Regular cardiac myocyte (primary cell): Measurements from ENCODE around the gene USP17L12. TPM values are rescaled to one million over a fixed set of nuclear protein-coding genes. Genes with fewer than 3 reads are reported as not detected.

Source experiments
- total RNA-seq: library from RNA; depleted of rRNA; stranded (reverse); fragments of >200 nt; gene quantifications from 2 replicates; pipeline ENCODE4 v1.2.3, GENCODE V29; 2014

The USP17L12 gene, protein sequence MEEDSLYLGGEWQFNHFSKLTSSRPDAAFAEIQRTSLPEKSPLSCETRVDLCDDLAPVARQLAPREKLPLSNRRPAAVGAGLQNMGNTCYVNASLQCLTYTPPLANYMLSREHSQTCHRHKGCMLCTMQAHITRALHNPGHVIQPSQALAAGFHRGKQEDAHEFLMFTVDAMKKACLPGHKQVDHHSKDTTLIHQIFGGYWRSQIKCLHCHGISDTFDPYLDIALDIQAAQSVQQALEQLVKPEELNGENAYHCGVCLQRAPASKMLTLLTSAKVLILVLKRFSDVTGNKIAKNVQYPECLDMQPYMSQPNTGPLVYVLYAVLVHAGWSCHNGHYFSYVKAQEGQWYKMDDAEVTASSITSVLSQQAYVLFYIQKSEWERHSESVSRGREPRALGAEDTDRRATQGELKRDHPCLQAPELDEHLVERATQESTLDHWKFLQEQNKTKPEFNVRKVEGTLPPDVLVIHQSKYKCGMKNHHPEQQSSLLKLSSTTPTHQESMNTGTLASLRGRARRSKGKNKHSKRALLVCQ
- not detected in 2 replicates for total RNA-seq

DNA sequence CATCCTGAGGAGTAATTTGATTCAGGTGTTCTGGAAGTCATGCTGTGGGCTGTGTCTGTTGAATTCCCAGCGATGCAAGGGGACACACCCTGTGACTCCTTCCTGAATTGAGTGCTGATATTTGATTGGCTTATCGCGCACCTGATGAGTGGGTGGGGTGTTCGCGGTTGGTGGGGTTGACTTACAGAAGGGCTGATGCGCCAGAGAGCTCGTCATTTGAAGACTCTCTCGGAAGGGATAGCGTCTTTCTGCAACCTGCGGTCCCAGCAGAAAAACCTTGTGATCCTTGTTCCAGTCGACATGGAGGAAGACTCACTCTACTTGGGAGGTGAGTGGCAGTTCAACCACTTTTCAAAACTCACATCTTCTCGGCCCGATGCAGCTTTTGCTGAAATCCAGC is at the start of gene USP17L12:
Gene USP17L12 (plus strand): TSS at position 301 of the 400 bp plus-strand sequence. CDS start 0 bp downstream, at position 301.

DNA sequence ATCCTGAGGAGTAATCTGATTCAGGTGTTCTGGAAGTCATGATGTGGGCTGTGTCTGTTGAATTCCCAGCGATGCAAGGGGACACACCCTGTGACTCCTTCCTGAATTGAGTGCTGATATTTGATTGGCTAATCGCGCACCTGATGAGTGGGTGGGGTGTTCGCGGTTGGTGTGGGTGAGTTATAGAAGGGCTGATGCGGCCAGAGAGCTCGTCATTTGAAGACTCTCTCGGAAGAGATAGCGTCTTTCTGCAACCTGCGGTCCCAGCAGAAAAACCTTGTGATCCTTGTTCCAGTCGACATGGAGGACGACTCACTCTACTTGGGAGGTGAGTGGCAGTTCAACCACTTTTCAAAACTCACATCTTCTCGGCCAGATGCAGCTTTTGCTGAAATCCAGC is 9.6 kb upstream of the USP17L12 start, which contains the start of gene USP17L10:
Gene USP17L10 (plus strand): TSS at position 301 of the 400 bp plus-strand sequence. CDS start 0 bp downstream, at position 301.

DNA sequence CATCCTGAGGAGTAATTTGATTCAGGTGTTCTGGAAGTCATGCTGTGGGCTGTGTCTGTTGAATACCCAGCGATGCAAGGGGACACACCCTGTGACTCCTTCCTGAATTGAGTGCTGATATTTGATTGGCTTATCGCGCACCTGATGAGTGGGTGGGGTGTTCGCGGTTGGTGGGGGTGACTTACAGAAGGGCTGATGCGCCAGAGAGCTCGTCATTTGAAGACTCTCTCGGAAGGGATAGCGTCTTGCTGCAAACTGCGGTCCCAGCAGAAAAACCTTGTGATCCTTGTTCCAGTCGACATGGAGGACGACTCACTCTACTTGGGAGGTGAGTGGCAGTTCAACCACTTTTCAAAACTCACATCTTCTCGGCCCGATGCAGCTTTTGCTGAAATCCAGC is 4.8 kb upstream of the USP17L12 start, which contains the start of gene USP17L11:
Gene USP17L11 (plus strand): TSS at position 301 of the 400 bp plus-strand sequence. CDS start 0 bp downstream, at position 301.

DNA sequence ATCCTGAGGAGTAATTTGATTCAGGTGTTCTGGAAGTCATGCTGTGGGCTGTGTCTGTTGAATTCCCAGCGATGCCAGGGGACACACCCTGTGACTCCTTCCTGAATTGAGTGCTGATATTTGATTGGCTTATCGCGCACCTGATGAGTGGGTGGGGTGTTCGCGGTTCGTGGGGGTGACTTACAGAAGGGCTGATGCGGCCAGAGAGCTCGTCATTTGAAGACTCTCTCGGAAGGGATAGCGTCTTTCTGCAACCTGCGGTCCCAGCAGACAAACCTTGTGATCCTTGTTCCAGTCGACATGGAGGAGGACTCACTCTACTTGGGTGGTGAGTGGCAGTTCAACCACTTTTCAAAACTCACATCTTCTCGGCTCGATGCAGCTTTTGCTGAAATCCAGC is 4.6 kb downstream of the USP17L12 start, which contains the start of gene USP17L13:
Gene USP17L13 (plus strand): TSS at position 301 of the 400 bp plus-strand sequence. CDS start 0 bp downstream, at position 301.

DNA sequence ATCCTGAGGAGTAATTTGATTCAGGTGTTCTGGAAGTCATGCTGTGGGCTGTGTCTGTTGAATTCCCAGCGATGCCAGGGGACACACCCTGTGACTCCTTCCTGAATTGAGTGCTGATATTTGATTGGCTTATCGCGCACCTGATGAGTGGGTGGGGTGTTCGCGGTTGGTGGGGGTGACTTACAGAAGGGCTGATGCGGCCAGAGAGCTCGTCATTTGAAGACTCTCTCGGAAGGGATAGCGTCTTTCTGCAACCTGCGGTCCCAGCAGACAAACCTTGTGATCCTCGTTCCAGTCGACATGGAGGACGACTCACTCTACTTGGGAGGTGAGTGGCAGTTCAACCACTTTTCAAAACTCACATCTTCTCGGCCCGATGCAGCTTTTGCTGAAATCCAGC is 14.1 kb downstream of the USP17L12 start, which contains the start of gene USP17L15:
Gene USP17L15 (plus strand): TSS at position 301 of the 400 bp plus-strand sequence. CDS start 0 bp downstream, at position 301.

DNA sequence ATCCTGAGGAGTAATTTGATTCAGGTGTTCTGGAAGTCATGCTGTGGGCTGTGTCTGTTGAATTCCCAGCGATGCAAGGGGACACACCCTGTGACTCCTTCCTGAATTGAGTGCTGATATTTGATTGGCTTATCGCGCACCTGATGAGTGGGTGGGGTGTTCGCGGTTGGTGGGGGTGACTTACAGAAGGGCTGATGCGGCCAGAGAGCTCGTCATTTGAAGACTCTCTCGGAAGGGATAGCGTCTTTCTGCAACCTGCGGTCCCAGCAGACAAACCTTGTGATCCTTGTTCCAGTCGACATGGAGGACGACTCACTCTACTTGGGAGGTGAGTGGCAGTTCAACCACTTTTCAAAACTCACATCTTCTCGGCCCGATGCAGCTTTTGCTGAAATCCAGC is 23.6 kb downstream of the USP17L12 start, which contains the start of gene USP17L17:
Gene USP17L17 (plus strand): TSS at position 301 of the 400 bp plus-strand sequence. CDS start 0 bp downstream, at position 301.

GRCh38 chr4:9247953-9248680 is 28.2 kb downstream of the USP17L12 start, which contains the start of gene USP17L18:
USP17L18 (plus strand) TSS chr4:9248630; CDS start chr4:9248630, 0 bp downstream.

DNA sequence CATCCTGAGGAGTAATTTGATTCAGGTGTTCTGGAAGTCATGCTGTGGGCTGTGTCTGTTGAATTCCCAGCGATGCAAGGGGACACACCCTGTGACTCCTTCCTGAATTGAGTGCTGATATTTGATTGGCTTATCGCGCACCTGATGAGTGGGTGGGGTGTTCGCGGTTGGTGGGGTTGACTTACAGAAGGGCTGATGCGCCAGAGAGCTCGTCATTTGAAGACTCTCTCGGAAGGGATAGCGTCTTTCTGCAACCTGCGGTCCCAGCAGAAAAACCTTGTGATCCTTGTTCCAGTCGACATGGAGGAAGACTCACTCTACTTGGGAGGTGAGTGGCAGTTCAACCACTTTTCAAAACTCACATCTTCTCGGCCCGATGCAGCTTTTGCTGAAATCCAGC is 33.1 kb downstream of the USP17L12 start, which contains the start of gene USP17L19:
Gene USP17L19 (plus strand): TSS at position 301 of the 400 bp plus-strand sequence. CDS start 0 bp downstream, at position 301.

DNA sequence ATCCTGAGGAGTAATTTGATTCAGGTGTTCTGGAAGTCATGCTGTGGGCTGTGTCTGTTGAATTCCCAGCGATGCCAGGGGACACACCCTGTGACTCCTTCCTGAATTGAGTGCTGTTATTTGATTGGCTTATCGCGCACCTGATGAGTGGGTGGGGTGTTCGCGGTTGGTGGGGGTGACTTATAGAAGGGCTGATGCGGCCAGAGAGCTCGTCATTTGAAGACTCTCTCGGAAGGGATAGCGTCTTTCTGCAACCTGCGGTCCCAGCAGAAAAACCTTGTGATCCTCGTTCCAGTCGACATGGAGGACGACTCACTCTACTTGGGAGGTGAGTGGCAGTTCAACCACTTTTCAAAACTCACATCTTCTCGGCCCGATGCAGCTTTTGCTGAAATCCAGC is 37.9 kb downstream of the USP17L12 start, which contains the start of gene USP17L20:
Gene USP17L20 (plus strand): TSS at position 301 of the 400 bp plus-strand sequence. CDS start 0 bp downstream, at position 301.

GRCh38 chr4:9262572-9262971 is 42.6 kb downstream of the USP17L12 start, which contains the start of gene USP17L21:
USP17L21 (plus strand) TSS chr4:9262872; CDS start chr4:9262872, 0 bp downstream.

DNA sequence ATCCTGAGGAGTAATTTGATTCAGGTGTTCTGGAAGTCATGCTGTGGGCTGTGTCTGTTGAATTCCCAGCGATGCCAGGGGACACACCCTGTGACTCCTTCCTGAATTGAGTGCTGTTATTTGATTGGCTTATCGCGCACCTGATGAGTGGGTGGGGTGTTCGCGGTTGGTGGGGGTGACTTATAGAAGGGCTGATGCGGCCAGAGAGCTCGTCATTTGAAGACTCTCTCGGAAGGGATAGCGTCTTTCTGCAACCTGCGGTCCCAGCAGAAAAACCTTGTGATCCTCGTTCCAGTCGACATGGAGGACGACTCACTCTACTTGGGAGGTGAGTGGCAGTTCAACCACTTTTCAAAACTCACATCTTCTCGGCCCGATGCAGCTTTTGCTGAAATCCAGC is 47.4 kb downstream of the USP17L12 start, which contains the start of gene USP17L22:
Gene USP17L22 (plus strand): TSS at position 301 of the 400 bp plus-strand sequence. CDS start 0 bp downstream, at position 301.

Other genes starting within 250 kb of the USP17L12 start
- gene FAM90A26, start 49.7 kb upstream of the USP17L12 start, total RNA-seq: not detected in 2 replicates
- gene USP17L10, start 9.5 kb upstream of the USP17L12 start, total RNA-seq: not detected in 2 replicates
- gene USP17L11, start 4.7 kb upstream of the USP17L12 start, total RNA-seq: not detected in 2 replicates
- under 0.01 TPM in 1 of 2 replicates, not detected in the other for gene USP17L13, start 4.7 kb downstream of the USP17L12 start, total RNA-seq
- gene USP17L15, start 14.2 kb downstream of the USP17L12 start, total RNA-seq: not detected in 2 replicates
- under 0.01 TPM in 1 of 2 replicates, not detected in the other for gene USP17L17, start 23.7 kb downstream of the USP17L12 start, total RNA-seq
- not detected in 2 replicates for gene USP17L18, start 28.5 kb downstream of the USP17L12 start, total RNA-seq
- gene USP17L19, start 33.2 kb downstream of the USP17L12 start, total RNA-seq: not detected in 2 replicates
- gene USP17L20, start 38.0 kb downstream of the USP17L12 start, total RNA-seq: not detected in 2 replicates
- gene USP17L21, start 42.7 kb downstream of the USP17L12 start, total RNA-seq: not detected in 2 replicates
- not detected in 2 replicates for gene USP17L22, start 47.5 kb downstream of the USP17L12 start, total RNA-seq
- not detected in 2 replicates for gene USP17L24, start 105.0 kb downstream of the USP17L12 start, total RNA-seq
- not detected in 2 replicates for gene USP17L25, start 109.8 kb downstream of the USP17L12 start, total RNA-seq
- not detected in 2 replicates for gene USP17L26, start 114.5 kb downstream of the USP17L12 start, total RNA-seq
- not detected in 2 replicates for gene USP17L5, start 119.3 kb downstream of the USP17L12 start, total RNA-seq
- gene USP17L27, start 124.0 kb downstream of the USP17L12 start, total RNA-seq: not detected in 2 replicates
- not detected in 2 replicates for gene USP17L28, start 128.7 kb downstream of the USP17L12 start, total RNA-seq
- not detected in 2 replicates for gene USP17L29, start 133.5 kb downstream of the USP17L12 start, total RNA-seq
- gene USP17L30, start 143.0 kb downstream of the USP17L12 start, total RNA-seq: not detected in 2 replicates
- gene DEFB131A, start 224.3 kb downstream of the USP17L12 start, total RNA-seq: not detected in 2 replicates